Measurements from ENCODE around the gene INAFM1.

The INAFM1 gene

DNA sequence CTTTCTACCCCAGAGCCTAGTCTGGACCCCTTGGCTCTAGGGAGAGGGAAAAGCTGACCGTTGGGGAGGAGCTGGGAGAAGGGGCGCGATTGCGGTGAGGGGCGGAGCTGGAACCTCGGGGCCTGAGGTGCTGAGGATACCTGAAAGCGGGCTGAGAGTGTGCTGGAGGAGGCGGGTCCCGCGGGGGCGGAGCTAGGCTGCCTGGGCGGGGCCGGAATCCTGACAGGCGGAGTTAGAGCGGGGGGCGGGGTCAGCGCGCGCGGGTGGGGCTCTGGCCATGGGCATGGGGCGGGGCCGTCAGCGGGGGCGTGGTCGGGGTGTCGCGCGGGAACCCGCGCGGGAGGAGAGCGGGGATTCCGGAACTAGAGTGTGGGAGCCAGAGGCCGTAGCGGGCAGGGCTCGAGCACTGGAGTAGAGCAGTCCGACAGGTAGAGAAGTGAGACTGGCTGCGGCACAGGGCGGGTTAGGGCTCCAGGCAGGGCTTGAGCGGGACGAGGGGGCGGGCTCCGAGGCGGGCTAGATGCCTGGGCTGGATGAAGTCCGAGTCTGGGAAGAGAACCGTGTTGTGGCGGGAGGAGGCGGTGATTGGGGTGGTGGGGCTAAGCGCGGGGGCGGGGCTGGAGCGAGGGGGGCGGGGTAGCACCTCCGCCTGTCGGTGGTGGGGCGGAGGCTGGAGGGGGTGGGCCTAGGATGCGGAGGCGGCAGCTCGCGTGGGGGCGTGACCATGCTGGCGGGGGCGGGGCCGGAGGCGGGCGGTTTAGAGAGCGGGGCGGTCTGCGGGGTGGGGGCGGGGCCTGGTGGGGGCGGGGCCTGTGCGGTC lies at the start of gene INAFM1:
Gene INAFM1, plus strand, starts transcription at position 815 of the 820 bp plus-strand sequence. CDS start 35 bp downstream, outside the sequence.
- in situ Hi-C loops (cut with MboI; ENCODE audit: low sequenced_read_pairs) = no loop called here

- in situ Hi-C loops (cut with MboI; ENCODE audit: low sequenced_read_pairs) = no loop called here
These were observed 48.8 kb upstream of the INAFM1 start for GRCh38 chr19:47225746-47226425.

- in situ Hi-C loops (cut with MboI; ENCODE audit: low sequenced_read_pairs) = no loop called here
These were observed 48.0 kb upstream of the INAFM1 start for GRCh38 chr19:47226426-47227351.

DNA sequence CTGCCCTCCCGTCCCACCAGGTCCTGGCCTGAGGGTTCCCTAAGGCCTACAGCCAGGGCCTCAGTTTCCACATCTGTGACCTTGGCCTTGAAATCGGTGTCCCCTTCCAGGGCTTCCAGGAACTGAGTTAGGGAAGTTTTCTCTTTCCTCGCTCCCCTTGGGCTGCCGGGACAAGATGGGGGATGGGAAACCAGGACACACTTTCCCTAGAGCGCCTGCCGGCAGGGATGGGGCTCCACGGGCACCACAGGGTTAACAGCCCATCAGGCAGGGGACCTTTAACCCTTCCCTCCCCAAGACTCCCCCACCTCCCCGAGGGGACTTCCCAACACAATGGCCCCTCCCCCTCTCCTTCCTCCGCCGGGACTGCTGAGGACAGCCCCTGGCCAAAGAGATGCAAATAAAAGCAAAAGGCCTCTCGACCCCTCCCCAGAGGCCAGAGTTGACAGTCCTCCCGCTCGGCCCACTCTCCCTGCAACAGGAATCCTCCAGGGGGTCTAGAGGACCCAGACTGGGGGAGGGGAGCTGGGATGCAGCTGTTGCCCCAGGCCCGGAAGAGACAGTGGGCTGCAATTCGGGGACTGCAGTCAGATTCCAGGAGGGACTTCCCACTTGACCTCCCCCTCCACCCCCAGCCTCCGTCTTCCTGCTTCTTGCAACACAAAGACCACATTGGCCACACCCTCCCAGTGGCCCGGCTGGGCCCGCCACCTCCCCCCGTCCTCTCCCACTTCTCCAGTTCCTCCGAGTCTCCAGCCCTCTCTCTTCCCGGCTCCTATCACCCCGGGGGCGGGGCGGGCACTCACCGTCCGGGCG lies 47.1 kb upstream of the INAFM1 start:
- in situ Hi-C loops (cut with MboI; ENCODE audit: low sequenced_read_pairs) = no loop called here

DNA sequence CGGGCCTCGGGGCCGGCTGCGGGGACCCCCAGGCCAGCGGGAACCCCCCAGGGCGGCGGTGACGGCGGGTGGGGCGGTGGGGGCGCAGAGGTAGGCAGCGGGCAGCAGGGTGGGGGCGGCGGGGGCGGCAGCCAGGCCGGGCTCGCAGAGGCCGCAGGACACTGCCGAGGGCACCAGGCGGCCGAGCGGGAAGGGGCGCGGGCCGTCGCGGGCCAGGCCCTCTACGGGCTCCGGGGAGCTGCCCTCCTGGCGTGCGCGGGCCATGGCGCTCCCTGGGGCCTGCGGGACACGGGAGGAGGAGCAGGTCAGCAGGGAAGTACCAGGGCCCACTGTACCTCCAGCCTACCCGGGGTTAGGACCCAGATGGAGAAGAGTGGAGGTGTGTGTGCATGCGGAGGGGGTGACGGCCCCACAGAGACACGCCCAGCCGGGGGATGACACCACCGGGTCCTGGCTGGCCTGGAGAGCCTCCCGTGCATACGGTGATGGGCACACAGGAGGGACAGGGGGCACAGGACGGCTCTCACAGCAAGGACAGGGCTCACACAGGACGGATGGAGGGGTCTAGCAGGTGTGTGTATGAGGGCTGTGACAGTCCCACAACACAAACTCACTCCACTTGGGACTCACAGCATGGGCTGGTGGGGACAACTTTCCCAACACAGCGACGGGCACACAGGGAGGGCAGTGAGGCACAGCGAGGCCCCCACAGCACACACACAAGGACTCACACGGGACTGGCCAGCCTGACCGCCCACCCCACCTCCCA lies 46.3 kb upstream of the INAFM1 start:
- in situ Hi-C loops (cut with MboI; ENCODE audit: low sequenced_read_pairs) = no loop called here

DNA sequence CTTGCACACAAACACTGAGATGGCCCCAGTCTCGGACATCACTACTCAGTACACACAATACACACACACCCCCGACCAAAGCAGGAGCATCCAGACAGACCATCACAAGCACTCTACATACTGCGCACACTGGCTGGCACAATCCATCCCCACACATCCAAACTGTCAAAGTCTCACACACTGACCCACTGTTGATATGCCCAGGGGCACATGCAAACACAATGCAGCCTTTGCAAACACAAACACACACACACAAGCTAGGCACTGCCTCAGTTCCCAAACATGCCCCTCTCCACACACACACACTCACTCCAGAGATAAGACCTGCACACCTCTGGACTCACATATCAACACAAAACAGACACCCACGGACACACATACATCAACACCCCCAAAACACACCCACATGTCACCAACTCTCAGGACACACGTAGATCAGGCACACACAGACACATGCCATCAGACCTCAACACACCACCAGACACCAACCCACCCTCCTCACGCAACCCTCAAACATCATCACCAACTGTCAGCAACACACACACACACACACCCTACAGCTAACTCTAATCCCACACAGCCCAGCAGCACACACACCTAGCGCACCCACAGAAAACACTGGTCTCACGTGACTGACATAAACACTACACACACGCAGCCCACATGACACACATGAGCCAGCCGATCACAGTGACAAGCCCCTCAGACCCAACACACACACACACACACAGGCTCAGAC lies 45.6 kb upstream of the INAFM1 start:
- in situ Hi-C loops (cut with MboI; ENCODE audit: low sequenced_read_pairs) = no loop called here

- in situ Hi-C loops (cut with MboI; ENCODE audit: low sequenced_read_pairs) = no loop called here
These were observed 45.0 kb upstream of the INAFM1 start for GRCh38 chr19:47229676-47230053.

DNA sequence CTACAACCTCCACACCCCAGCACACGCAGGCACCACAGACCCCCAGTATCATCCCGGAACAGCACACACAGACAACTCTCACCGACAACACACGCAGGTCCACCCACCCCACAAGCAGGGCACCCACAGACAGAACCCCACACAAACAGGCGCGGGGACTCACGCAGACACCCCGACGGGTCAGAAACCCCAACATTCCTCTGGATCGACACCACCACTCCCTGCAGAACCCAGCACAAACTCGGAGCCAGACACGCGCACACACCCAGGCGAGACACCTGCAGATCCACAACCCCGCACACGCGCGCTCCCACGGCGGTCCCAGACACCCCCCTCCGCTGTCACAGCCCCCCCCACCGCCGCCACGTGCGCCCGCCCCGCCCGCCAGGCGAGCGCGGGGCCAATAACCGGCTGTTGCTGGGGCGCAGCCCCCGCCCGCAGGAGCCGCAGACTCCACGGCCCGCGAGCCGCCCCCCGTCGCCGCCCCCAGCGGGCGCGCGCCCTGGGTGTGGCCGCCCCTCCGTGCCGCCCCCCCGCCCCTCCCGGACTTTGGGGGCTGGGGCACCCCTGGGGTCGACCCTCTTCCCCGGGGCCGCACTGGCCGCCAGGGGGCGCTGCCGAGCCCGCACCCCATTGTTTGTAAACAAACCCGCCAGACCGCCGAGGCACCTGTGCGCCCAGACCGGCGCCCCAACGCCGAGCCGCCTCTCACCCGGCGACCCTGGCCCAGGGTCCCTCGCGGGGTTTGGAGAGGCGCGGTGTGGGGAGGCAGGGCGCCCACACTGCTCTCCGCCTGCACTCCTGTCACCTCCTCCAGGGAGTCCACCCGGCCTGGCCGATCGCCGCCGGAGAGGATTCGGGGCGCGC lies 44.4 kb upstream of the INAFM1 start:
- in situ Hi-C loops (cut with MboI; ENCODE audit: low sequenced_read_pairs) = no loop called here

DNA sequence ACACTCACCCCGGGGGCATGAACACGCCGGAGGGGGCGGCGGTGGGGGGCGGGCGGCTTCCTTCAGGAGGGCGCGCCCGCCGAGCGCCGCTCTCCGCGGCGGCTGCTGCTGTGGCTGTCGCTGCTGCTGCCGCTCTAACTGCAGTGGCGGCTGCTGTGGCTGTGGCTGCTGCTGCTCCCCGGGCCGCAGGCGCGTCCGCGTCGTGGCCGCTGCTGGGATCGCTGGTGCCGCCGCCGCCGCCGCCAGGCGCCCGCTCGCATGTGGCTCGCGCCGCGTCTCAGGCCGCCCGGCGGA lies 43.8 kb upstream of the INAFM1 start, which contains the start of gene BBC3:
Gene BBC3, minus strand, starts transcription at position 279 of the 294 bp plus-strand sequence. CDS start 2,768 bp downstream, outside the sequence.
- in situ Hi-C loops (cut with MboI; ENCODE audit: low sequenced_read_pairs) = no loop called here

DNA sequence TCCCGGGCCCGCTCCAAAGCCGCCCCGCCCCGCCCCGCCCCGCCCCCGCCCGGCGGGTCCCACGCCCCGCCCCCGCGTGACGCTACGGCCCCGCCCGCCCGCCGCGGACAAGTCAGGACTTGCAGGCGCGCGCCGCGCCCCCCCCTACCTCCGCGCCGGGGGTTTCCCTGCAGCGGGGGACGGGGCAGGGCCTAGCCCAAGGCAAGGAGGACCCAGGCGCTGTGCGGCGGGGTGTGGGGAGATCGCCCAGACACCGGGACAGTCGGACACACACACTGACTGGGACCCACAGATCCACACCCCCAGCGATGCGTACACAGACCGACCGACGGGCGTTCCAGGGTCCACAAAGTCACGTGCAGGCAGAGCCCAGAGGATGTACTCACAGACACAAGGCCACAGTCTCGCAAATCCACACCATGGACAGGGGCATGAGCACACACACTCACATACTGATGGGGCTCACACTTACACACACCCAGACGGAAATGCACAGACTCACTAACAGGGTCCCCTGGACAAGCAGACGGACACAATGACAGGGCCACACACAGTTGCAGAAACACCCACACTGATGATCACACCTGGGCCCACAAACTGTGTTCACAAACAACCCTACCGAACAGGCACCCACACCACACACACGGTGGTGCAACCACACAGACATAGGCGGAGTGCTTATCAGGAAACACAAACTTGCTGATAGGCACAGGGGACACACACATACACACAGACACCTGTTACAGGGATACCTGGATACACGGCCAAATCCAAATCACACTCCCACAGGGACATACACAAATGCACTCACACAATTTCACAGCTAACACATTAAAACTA lies 43.2 kb upstream of the INAFM1 start:
- in situ Hi-C loops (cut with MboI; ENCODE audit: low sequenced_read_pairs) = no loop called here

GRCh38 chr19:47232422-47233211 lies 42.1 kb upstream of the INAFM1 start:
- in situ Hi-C loops (cut with MboI; ENCODE audit: low sequenced_read_pairs) = no loop called here

- in situ Hi-C loops (cut with MboI; ENCODE audit: low sequenced_read_pairs) = no loop called here
These were observed 38.5 kb upstream of the INAFM1 start for GRCh38 chr19:47236072-47236675.

GRCh38 chr19:47239152-47239551 lies 35.5 kb upstream of the INAFM1 start:
- in situ Hi-C loops (cut with MboI; ENCODE audit: low sequenced_read_pairs) = no loop called here

DNA sequence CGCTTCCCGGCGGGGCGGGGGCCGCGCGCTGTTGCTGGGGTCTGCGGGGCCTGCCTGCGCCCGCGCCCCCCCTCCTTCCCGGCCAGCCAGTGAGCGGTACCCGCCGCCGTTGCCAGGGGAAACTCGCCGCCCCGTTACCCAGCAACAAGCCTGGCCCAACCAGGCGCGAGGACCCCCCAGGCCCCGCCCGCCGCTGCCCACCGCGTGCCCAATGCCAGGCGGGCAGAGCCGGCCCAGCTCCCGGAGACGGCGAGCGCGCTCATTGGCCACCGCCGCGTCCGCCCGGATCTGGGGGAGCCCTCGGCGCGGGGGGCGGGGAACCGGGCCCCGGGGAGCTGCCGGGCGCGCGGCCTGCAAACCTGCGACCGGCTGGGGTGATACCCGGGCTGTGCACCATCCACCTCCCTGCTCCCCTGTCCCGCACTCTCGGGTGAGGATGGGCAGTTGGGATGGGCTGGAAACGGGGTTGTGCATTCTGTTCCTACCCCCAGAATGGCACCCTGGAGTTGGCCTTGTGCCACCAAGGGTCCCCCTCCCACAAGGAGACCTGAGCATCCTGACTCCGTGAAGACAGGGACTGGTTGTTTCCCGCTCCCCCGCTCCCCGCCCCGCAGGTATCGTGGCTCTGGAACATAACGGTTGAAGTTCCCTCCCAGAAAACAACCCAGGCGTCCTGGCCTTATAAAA lies 34.9 kb upstream of the INAFM1 start:
- in situ Hi-C loops (cut with MboI; ENCODE audit: low sequenced_read_pairs) = no loop called here

GRCh38 chr19:47240556-47240955 lies 34.1 kb upstream of the INAFM1 start:
- in situ Hi-C loops (cut with MboI; ENCODE audit: low sequenced_read_pairs) = no loop called here

Data from HL-60/S4 treated with phorbol 12-myristate 13-acetate at 8.2 ng/mL for 4 days and 3 days (cell line).